ENCODE measurements around the gene TRAPPC3L. TPM values are rescaled to one million over a fixed set of nuclear protein-coding genes. Genes with fewer than 3 reads are reported as not detected.

The TRAPPC3L gene
- total and polyA plus RNA-seq, 5 donors from 2014 or later: 0.37 TPM; not detected in 4

DNA sequence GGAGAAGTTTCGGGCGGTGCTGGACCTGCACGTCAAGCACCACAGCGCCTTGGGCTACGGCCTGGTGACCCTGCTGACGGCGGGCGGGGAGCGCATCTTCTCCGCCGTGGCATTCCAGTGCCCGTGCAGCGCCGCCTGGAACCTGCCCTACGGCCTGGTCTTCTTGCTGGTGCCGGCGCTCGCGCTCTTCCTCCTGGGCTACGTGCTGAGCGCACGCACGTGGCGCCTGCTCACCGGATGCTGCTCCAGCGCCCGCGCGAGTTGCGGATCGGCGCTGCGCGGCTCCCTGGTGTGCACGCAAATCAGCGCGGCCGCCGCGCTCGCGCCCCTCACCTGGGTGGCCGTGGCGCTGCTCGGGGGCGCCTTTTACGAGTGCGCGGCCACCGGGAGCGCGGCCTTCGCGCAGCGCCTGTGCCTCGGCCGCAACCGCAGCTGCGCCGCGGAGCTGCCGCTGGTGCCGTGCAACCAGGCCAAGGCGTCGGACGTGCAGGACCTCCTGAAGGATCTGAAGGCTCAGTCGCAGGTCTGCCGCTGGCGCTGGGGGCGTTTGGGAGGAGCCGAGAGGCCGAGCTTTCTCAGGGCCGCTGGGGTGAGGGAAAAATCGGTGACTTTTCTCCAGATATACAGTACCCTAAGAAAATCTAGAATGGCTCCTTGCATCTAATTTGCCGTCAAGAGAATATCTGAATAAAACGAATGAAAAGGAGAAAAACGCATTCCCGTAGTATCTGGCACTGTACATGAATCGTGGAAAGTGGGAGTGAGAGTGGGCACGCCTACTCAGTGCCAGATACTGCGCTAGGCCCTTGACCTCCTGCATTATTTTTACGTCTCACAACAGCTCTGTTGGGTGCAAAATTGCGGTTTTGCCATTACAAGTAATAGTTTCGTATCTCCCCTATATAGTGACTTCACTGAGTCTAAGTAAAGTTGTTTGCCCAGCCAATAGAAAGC, 83.3 kb downstream of the TRAPPC3L start:
- peaks cover 46% of the 10 kb centered on the region for H3K27me3 Mint-ChIP-seq
- H3K27ac Mint-ChIP-seq: no peak overlapping the region
- H3K4me3 ChIP-seq (ENCODE audit: low read depth, low read length): no peak overlapping the region
- peaks cover 29% of the 10 kb centered on the region for H3K27me3 ChIP-seq (ENCODE audit: control insufficient read depth, insufficient read depth, low read length)
- no peaks in the 10 kb centered on the region for H3K36me3 ChIP-seq (ENCODE audit: control insufficient read depth, insufficient read depth, low read length)
- no peaks in the 10 kb centered on the region for H3K36me3 Mint-ChIP-seq
- peak; percentile 12 to 78 (median 39) for DNase-seq
- H3K27ac ChIP-seq (ENCODE audit: insufficient read depth, low read length, poor library complexity, severe bottlenecking): no peak overlapping the region
- H3K4me1 ChIP-seq (ENCODE audit: control insufficient read depth, insufficient read depth, low read length, poor library complexity, severe bottlenecking): peaks cover 7% of the 10 kb centered on the region
- peaks cover 5 to 15% (median 9%) of the 10 kb centered on the region in 4 donors for H3K4me1 Mint-ChIP-seq
- H3K4me3 Mint-ChIP-seq: peak overlapping the region; percentile 13 to 72 (median 54)
- H3K9me3 ChIP-seq (ENCODE audit: control insufficient read depth in 2 of 2, low read length in 2 of 2): no peaks in the 10 kb centered on the region
- ATAC-seq (ENCODE audit: low read depth in 2 of 2): peak; percentile 68 to 69
- no peaks in the 10 kb centered on the region for H3K9me3 Mint-ChIP-seq

DNA sequence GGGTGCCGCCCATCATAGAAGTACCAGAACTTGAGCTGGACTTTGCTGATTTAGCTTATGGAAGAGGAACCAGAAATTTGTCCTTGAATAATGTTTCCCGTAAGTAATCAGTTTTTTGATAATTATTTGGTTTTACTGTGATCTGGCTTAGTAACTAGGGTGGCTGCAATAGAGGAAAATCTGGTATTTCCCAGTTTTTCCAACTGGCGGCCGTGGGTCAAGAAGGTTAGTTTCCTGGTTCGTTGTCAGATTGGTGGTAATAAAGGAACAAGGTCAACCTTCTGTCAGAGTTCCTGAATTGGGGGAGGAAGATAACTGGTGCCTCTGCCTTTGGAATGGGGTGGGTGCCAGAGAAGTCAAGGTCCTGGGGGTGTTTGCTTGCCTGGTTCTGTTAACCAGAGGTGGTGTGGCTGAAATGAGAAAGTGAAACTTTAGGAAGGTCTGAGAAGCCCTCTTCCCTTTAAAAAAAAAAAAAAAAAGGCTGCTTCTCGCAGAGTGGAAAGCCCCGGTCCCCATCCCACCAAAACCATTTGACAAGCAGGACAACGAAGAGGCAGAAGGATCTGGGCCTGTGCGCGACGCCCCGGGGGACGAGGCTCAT, 84.1 kb downstream of the TRAPPC3L start, which contains the start of gene CALHM6:
CALHM6 (plus strand) TSS at position 45 of the 601 bp plus-strand sequence; CDS start at position 600, 555 bp downstream.
- Mint-ChIP-seq H3K4me3 (peak within 1 kb of the TSS; percentile 6 to 77 (median 68)), H3K36me3 (no peaks in the 10 kb centered on the region), H3K4me1 (peaks cover 5 to 15% (median 9%) of the 10 kb centered on the region in 4 donors), H3K27me3 (peaks cover 46% of the 10 kb centered on the region), H3K27ac (peak within 1 kb of the TSS in 1 of 3 donors; percentile 89), H3K9me3 (no peaks in the 10 kb centered on the region)
- H3K27me3 ChIP-seq (ENCODE audit: control insufficient read depth, insufficient read depth, low read length): peaks cover 29% of the 10 kb centered on the region
- ATAC-seq (ENCODE audit: low read depth in 2 of 2) (no peak), DNase-seq (no peak)
- H3K9me3 ChIP-seq (ENCODE audit: control insufficient read depth in 2 of 2, low read length in 2 of 2): no peaks in the 10 kb centered on the region
- peak within 1 kb of the TSS; percentile 19 for H3K4me3 ChIP-seq (ENCODE audit: low read depth, low read length)
- H3K4me1 ChIP-seq (ENCODE audit: control insufficient read depth, insufficient read depth, low read length, poor library complexity, severe bottlenecking): peaks cover 7% of the 10 kb centered on the region
- no peak within 1 kb of the TSS for H3K27ac ChIP-seq (ENCODE audit: insufficient read depth, low read length, poor library complexity, severe bottlenecking)
- H3K36me3 ChIP-seq (ENCODE audit: control insufficient read depth, insufficient read depth, low read length): no peaks in the 10 kb centered on the region

DNA sequence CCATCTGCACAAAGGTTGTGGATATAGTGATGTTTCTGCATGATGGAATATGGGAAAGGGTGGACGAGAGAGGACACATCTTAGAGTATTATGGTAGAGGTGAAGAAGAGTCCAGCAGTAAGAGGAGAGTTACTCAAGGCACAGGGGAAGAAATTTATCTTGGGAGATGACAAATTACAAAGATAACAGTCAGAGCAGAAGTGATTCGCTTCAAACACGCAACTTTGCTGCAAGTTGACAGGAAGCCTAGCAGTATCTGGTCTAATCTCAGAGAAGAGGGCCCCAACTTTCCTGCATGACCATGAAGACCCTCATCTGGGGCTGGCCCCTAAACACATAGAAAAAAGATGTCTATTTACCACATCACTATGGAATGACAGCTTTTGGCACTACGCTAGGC, 85.6 kb downstream of the TRAPPC3L start:
- no peak overlapping the region for H3K4me3 Mint-ChIP-seq

DNA sequence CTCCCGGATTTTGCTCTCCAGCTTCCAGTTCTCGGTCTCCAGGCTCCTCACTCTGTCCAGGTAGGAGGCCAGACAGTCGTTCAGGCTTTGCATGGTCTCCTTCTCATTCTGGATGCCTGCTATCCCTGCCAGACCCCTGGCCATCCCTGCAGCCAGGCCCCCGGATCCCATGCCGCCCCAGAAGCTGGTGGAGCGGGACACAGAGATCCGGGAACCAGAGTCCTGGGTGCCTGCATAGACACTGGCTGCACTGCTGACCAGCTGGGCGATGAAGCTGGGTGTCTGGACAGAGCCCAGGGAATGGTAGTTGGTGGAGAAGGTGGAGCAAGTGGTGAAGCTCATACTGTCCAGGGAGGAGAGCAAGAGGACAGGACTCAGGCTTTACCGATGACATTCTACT, 87.2 kb downstream of the TRAPPC3L start:
- no peak overlapping the region for H3K27ac ChIP-seq (ENCODE audit: insufficient read depth, low read length, poor library complexity, severe bottlenecking)
- Mint-ChIP-seq H3K9me3 (peaks cover 0 to 4% (median 0%) of the 10 kb centered on the region in 7 donors), H3K27ac (no peak overlapping the region), H3K36me3 (no peaks in the 10 kb centered on the region), H3K4me3 (no peak overlapping the region), H3K27me3 (peaks cover 34% of the 10 kb centered on the region), H3K4me1 (peaks cover 5 to 13% (median 9%) of the 10 kb centered on the region in 4 donors)
- H3K36me3 ChIP-seq (ENCODE audit: control insufficient read depth, insufficient read depth, low read length): no peaks in the 10 kb centered on the region
- H3K27me3 ChIP-seq (ENCODE audit: control insufficient read depth, insufficient read depth, low read length): peaks cover 27% of the 10 kb centered on the region
- DNase-seq (no peak), ATAC-seq (ENCODE audit: low read depth in 2 of 2) (no peak)
- no peak overlapping the region for H3K4me3 ChIP-seq (ENCODE audit: low read depth, low read length)
- H3K9me3 ChIP-seq (ENCODE audit: control insufficient read depth in 2 of 2, low read length in 2 of 2): no peaks in the 10 kb centered on the region
- peaks cover 7% of the 10 kb centered on the region for H3K4me1 ChIP-seq (ENCODE audit: control insufficient read depth, insufficient read depth, low read length, poor library complexity, severe bottlenecking)

More for the DNA sequence above, 85.6 kb downstream of the TRAPPC3L start:
- Mint-ChIP-seq H3K27me3 (peaks cover 40% of the 10 kb centered on the region), H3K36me3 (no peaks in the 10 kb centered on the region), H3K4me1 (peaks cover 5 to 15% (median 9%) of the 10 kb centered on the region in 4 donors), H3K27ac (no peak overlapping the region), H3K9me3 (peaks cover 0 to 4% (median 0%) of the 10 kb centered on the region in 7 donors)
- DNase-seq (no peak), ATAC-seq (ENCODE audit: low read depth in 2 of 2) (no peak)
- Histone ChIP-seq H3K4me1 (ENCODE audit: control insufficient read depth, insufficient read depth, low read length, poor library complexity, severe bottlenecking) (peaks cover 7% of the 10 kb centered on the region), H3K4me3 (ENCODE audit: low read depth, low read length) (no peak overlapping the region), H3K27me3 (ENCODE audit: control insufficient read depth, insufficient read depth, low read length) (peaks cover 33% of the 10 kb centered on the region), H3K36me3 (ENCODE audit: control insufficient read depth, insufficient read depth, low read length) (no peaks in the 10 kb centered on the region), H3K9me3 (ENCODE audit: control insufficient read depth in 2 of 2, low read length in 2 of 2) (no peaks in the 10 kb centered on the region), H3K27ac (ENCODE audit: insufficient read depth, low read length, poor library complexity, severe bottlenecking) (no peak overlapping the region)

DNA sequence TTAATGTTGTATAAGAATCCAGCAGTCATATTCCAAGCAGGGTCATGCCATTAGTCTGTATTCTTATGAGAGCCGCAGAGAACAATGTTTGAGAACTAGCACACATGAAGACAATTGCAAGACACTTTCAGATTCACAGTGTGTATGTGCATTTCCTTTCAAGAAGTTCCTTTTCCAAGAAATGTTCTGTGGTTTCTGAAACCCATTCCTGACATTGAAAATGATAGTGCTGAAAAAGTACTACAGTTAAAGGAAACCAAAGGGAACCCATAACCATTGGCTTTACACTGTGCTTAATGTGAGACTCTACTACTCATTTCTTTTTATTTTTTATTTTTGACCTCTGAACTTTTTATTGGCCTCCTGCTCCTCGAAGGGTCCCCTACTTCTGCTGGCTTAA, 88.6 kb downstream of the TRAPPC3L start:
- Mint-ChIP-seq H3K4me1 (peaks cover 3 to 9% (median 5%) of the 10 kb centered on the region in 4 donors), H3K27ac (no peak overlapping the region)

DNA sequence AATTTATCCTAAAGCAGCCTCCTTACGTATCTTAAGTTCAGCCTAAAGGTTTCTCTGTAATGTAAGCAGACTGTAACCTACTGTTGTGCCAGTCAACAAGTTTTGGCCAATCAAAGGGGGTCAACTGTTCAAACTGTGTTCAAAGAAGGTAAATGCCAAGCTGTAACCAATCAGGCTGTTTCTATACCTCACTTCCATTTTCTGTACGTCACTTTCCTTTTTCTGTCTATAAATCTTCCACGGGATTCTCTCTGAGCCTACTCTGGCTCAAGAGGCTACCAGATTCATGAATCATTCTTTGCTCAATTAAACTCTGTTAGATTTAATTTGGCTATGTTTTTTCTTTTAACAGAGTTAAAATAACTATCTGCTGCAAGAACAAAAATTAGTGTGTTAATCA, 89.4 kb downstream of the TRAPPC3L start:
- Mint-ChIP-seq H3K9me3 (peaks cover 0 to 4% (median 0%) of the 10 kb centered on the region in 7 donors), H3K36me3 (no peaks in the 10 kb centered on the region), H3K4me1 (peaks cover 0 to 4% (median 1%) of the 10 kb centered on the region in 4 donors), H3K4me3 (no peak overlapping the region), H3K27me3 (peaks cover 20% of the 10 kb centered on the region), H3K27ac (peak overlapping the region in 1 of 3 donors; percentile 60)
- H3K9me3 ChIP-seq (ENCODE audit: control insufficient read depth in 2 of 2, low read length in 2 of 2): no peaks in the 10 kb centered on the region
- no peak overlapping the region for H3K27ac ChIP-seq (ENCODE audit: insufficient read depth, low read length, poor library complexity, severe bottlenecking)
- ATAC-seq (ENCODE audit: low read depth in 2 of 2): no peak
- peaks cover 19% of the 10 kb centered on the region for H3K27me3 ChIP-seq (ENCODE audit: control insufficient read depth, insufficient read depth, low read length)
- no peaks in the 10 kb centered on the region for H3K36me3 ChIP-seq (ENCODE audit: control insufficient read depth, insufficient read depth, low read length)
- DNase-seq: no peak
- H3K4me3 ChIP-seq (ENCODE audit: low read depth, low read length): no peak overlapping the region
- no peaks in the 10 kb centered on the region for H3K4me1 ChIP-seq (ENCODE audit: control insufficient read depth, insufficient read depth, low read length, poor library complexity, severe bottlenecking)

More for the DNA sequence above, 88.6 kb downstream of the TRAPPC3L start:
- no peak for ATAC-seq (ENCODE audit: low read depth in 2 of 2)
- H3K36me3 Mint-ChIP-seq: no peaks in the 10 kb centered on the region
- Histone ChIP-seq H3K36me3 (ENCODE audit: control insufficient read depth, insufficient read depth, low read length) (no peaks in the 10 kb centered on the region), H3K4me1 (ENCODE audit: control insufficient read depth, insufficient read depth, low read length, poor library complexity, severe bottlenecking) (peaks cover 7% of the 10 kb centered on the region), H3K9me3 (ENCODE audit: control insufficient read depth in 2 of 2, low read length in 2 of 2) (no peaks in the 10 kb centered on the region), H3K27ac (ENCODE audit: insufficient read depth, low read length, poor library complexity, severe bottlenecking) (no peak overlapping the region), H3K27me3 (ENCODE audit: control insufficient read depth, insufficient read depth, low read length) (peaks cover 19% of the 10 kb centered on the region), H3K4me3 (ENCODE audit: low read depth, low read length) (no peak overlapping the region)
- H3K27me3 Mint-ChIP-seq: peaks cover 26% of the 10 kb centered on the region
- peaks cover 0 to 4% (median 0%) of the 10 kb centered on the region in 7 donors for H3K9me3 Mint-ChIP-seq
- H3K4me3 Mint-ChIP-seq: no peak overlapping the region
- peak in 1 of 3 donors; percentile 34 for DNase-seq

DNA sequence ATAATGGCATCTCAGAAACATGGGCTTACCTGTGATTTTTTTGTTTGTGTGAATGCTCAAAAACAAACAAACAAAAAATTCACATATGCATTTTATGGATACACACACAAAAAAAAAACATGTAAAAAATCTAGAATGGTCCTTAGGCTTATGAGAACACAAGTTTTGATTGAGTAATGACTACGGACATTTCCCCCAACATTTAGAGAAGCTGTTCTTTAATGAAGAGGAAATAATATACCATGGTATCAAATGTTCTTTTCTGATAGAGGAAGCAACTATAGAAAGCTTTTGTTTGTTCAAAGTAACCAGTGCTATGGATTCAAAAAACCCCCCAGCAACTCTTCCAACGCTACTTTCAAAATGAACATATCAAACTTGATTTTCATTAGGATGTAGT, 93.0 kb downstream of the TRAPPC3L start:
- peaks cover 0 to 4% (median 0%) of the 10 kb centered on the region in 7 donors for H3K9me3 Mint-ChIP-seq
- H3K27ac Mint-ChIP-seq: no peak overlapping the region
- no peak overlapping the region for H3K4me3 ChIP-seq (ENCODE audit: low read depth, low read length)
- peaks cover 6% of the 10 kb centered on the region for H3K27me3 Mint-ChIP-seq
- H3K9me3 ChIP-seq (ENCODE audit: control insufficient read depth in 2 of 2, low read length in 2 of 2): no peaks in the 10 kb centered on the region
- no peaks in the 10 kb centered on the region for H3K36me3 ChIP-seq (ENCODE audit: control insufficient read depth, insufficient read depth, low read length)
- no peaks in the 10 kb centered on the region for H3K36me3 Mint-ChIP-seq
- H3K4me1 Mint-ChIP-seq: peaks cover 0 to 4% (median 1%) of the 10 kb centered on the region in 4 donors
- ATAC-seq (ENCODE audit: low read depth in 2 of 2): no peak
- no peaks in the 10 kb centered on the region for H3K4me1 ChIP-seq (ENCODE audit: control insufficient read depth, insufficient read depth, low read length, poor library complexity, severe bottlenecking)
- no peak overlapping the region for H3K4me3 Mint-ChIP-seq
- peaks cover 14% of the 10 kb centered on the region for H3K27me3 ChIP-seq (ENCODE audit: control insufficient read depth, insufficient read depth, low read length)
- DNase-seq: no peak
- no peak overlapping the region for H3K27ac ChIP-seq (ENCODE audit: insufficient read depth, low read length, poor library complexity, severe bottlenecking)

Data from CD4-positive, CD25-positive, alpha-beta regulatory T cell (primary cell).